Epithelial cell of alveolus of lung (primary cell): ENCODE results near the gene AP3B2. TPM values are rescaled to one million over a fixed set of nuclear protein-coding genes. Genes with fewer than 3 reads are reported as not detected.

ENCODE experiments used
- total RNA-seq: library from RNA; depleted of rRNA; stranded (reverse); fragments of >200 nt; gene quantifications from 2 replicates; pipeline ENCODE4 v1.2.1, GENCODE V29; 2015

AP3B2 gene
- 0.26 and 3.0 TPM in 2 replicates for total RNA-seq

GRCh38 chr15:82709421-82710207 lies at the start of gene AP3B2:
AP3B2 (minus strand) TSS chr15:82709875; CDS start chr15:82709706, 169 bp downstream.

GRCh38 chr15:82647045-82647834 lies 62.4 kb downstream of the AP3B2 start, which contains the start of gene CPEB1:
CPEB1 (minus strand) TSS chr15:82647363; CDS start chr15:82628459, 18,904 bp downstream.

Other genes with a start within 250 kb of the AP3B2 start
- 3,337 and 3,513 TPM in 2 replicates for gene RPS17, start 169.4 kb downstream of the AP3B2 start, total RNA-seq
- gene CPEB1, start 62.5 kb downstream of the AP3B2 start, total RNA-seq, result 2.5 and 8.6 TPM in 2 replicates
- gene FSD2, start 96.2 kb upstream of the AP3B2 start, total RNA-seq, result not detected in 2 replicates
- gene WHAMM, start 99.8 kb upstream of the AP3B2 start, total RNA-seq, result 1.9 and 7.1 TPM in 2 replicates
- gene HOMER2, start 242.8 kb upstream of the AP3B2 start, total RNA-seq, result 0.56 and 1.8 TPM in 2 replicates